Skin of body (tissue), 2 donors: ENCODE data around the gene JUND. TPM values are rescaled to one million over a fixed set of nuclear protein-coding genes. Genes with fewer than 3 reads are reported as not detected.

Source experiments
- DNase-seq: peaks from one replicate; lab custom pipeline; 2025; lab: John Stamatoyannopoulos, UW
- total RNA-seq: library from RNA; depleted of rRNA; stranded (reverse); fragments of >200 nt; gene quantifications from one replicate; pipeline ENCODE4 v1.2.3, GENCODE V29; 2014

JUND gene
- total RNA-seq, 1 donor from 2014 or later, result 129 TPM

- DNase-seq, result no peak
These were observed 27.5 kb upstream of the JUND start for GRCh38 chr19:18308948-18309325.

- no peak for DNase-seq
These were observed 26.9 kb upstream of the JUND start for GRCh38 chr19:18308051-18308947.

GRCh38 chr19:18307271-18307681, 25.9 kb upstream of the JUND start:
- no peak for DNase-seq

GRCh38 chr19:18306888-18307260, 25.5 kb upstream of the JUND start:
- no peak for DNase-seq

- DNase-seq, result no peak
These were observed 24.9 kb upstream of the JUND start for GRCh38 chr19:18306209-18306887.

- peak; percentile 83 for DNase-seq
These were observed 23.3 kb upstream of the JUND start for GRCh38 chr19:18304458-18305310.

- DNase-seq, result no peak
These were observed 22.7 kb upstream of the JUND start for GRCh38 chr19:18304208-18304457.

GRCh38 chr19:18301718-18302111, 20.3 kb upstream of the JUND start:
- DNase-seq, result no peak

GRCh38 chr19:18300930-18301717, 19.7 kb upstream of the JUND start:
- no peak for DNase-seq

- DNase-seq, result no peak
These were observed 18.2 kb upstream of the JUND start for GRCh38 chr19:18299654-18300053.

- DNase-seq, result no peak
These were observed 17.2 kb upstream of the JUND start for GRCh38 chr19:18298601-18299000.

GRCh38 chr19:18297308-18297707, 15.9 kb upstream of the JUND start:
- no peak for DNase-seq

GRCh38 chr19:18295034-18295451, 13.6 kb upstream of the JUND start:
- DNase-seq, result no peak

- DNase-seq, result no peak
These were observed 13.0 kb upstream of the JUND start for GRCh38 chr19:18294467-18294864.

- no peak for DNase-seq
These were observed 12.4 kb upstream of the JUND start for GRCh38 chr19:18293642-18294466.

- DNase-seq, result peak; percentile 85
These were observed 11.6 kb upstream of the JUND start for GRCh38 chr19:18292810-18293641.

GRCh38 chr19:18292462-18292809, 11.0 kb upstream of the JUND start:
- DNase-seq, result no peak

GRCh38 chr19:18291590-18292461, 10.4 kb upstream of the JUND start:
- DNase-seq, result peak; percentile 92
